Measurements from ENCODE around the gene ATG14. TPM values are rescaled to one million over a fixed set of nuclear protein-coding genes. Genes with fewer than 3 reads are reported as not detected.
"Not testable (repeated sequence)": the region's sequence is repeated elsewhere in the genome, so short reads cannot be mapped to it uniquely, and the experiment has no call there.

ATG14 gene
- polyA plus RNA-seq, 4 donors: 17.9 to 24.8 (median 20.5) TPM

DNA sequence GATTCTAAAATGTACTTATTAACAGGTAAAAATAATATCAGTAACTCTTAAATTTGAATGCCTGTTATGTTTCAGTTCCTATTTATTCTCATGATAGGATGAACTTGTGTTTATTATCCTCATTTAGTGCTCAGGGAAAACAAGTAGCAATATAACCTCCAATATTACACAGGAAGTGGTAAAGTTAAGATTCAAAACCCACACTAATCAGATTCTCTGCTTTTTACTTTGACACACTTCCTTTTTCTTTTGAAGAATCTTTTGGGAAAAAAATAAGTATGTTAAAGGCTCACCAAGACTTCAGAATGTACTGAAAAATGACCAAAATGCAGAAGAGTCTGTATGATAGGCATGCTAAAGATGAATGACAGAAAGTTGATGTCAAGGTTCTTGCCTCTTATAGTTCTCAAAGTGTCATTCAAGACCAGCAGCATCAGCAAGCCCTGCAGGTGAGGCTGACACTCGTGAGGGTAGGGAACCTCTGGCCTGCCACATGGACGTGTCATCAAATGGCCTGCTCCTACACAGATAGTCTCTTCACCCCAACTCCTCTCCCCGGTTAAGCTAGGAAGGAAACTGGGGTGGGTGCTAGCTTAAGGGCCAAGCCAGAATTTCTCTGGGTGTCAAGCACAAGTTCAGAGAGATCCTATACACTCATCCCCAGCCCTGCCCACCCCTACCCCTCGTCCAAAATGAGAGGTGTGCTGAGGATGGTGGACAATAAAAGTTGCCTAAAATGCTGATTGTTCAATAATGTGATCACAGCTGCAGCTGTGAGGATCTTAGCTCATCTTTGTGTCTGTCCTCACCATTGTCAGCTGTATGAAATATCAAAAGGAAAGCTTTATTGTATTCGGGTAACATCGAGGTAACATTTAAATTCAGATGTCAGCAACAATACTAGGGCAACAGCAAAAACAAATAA lies 22.5 kb upstream of the ATG14 start:
- no peak for DNase-seq (ENCODE audit: low read depth in 4 of 4, low spot score in 2 of 4)

DNA sequence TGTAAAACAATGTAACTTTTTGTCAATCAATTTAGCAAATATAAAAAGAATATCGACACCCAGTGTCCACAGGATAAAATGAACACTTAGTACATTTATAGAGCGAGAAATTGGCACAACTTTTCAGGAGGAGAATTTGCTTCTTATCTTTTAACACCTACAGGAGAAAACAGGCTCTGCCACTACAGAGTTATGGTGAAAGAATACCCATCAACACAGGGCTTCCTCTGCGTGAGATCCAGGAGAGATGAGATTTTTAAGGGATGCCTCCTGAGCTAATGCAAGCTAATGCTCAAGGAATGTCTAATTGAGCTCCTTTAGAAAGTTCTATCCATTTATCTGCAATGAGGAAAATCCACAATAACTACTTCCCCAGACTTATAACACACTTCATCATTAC lies 21.0 kb upstream of the ATG14 start:
- no peak for DNase-seq (ENCODE audit: low read depth in 4 of 4, low spot score in 2 of 4)

DNA sequence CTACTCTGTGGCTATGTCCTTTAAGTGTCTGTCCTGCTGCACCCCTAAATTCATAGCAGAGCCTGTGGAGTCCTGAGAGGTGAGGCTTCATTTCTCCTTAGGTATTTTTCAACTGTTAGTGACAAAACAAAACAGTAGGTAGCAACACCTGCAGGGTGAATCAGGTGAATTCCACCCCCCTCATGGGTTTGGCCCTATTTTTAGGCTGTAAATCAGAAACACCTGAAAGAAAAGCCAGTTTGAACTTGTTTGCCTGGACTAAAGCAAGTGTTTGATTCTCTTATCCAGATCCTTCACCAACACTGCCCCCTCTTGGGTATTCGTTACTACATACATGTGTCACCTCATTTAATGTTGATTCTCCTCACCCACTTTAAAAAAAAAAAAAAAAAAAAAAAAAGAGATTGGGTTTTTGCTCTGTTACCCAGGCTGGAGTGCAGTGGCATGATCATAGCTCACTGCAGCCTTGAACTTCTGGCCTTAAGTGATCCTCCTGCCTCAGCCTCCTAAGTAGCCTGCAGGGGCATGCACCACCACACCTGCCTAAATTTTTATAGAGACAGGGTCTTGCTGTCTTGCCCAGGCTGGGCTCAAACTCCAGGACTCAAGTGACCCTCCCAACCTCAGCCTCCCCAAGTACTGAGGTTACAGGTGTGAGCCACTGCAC lies 18.5 kb upstream of the ATG14 start:
- no peak for DNase-seq (ENCODE audit: low read depth in 4 of 4, low spot score in 2 of 4)

DNA sequence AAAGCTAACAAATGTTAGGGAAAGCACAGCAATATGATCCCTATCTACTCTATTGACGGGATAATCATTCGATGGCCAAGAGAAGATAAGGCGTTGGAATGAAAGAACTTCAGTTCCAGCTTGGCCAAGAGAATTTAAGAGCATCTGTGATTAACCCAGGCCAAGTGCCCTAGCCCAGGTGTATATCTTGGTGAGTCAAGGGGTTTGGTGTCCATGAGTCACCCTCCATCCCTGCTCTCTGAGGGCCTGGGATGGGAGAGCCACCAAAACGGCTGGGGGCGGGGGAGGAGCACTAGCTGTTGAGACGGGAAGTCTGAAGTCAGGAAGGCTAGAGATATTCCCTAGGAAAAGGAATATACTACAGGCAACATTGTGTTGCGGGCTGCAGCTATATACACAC lies 15.8 kb upstream of the ATG14 start:
- no peak for DNase-seq (ENCODE audit: low read depth in 4 of 4, low spot score in 2 of 4)

DNA sequence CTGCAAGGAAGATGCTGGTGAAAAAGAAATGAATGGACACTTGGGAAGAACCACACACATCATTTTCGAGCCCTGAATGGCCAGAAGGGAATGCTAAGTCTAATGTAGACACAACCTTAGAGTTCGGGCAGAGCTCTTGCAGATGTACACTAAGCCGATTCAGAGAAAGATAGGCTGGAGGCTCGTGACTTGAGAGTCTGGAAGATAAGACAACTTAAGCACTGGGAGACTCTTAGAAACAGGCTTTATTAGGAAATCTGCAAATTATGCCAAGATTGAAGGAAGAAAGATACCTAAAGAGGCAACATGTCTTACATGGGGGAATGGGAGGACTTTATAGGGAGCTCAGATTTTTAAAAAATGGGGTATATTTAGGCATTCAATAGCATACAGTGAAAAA lies 15.3 kb upstream of the ATG14 start:
- no peak for DNase-seq (ENCODE audit: low read depth in 4 of 4, low spot score in 2 of 4)

DNA sequence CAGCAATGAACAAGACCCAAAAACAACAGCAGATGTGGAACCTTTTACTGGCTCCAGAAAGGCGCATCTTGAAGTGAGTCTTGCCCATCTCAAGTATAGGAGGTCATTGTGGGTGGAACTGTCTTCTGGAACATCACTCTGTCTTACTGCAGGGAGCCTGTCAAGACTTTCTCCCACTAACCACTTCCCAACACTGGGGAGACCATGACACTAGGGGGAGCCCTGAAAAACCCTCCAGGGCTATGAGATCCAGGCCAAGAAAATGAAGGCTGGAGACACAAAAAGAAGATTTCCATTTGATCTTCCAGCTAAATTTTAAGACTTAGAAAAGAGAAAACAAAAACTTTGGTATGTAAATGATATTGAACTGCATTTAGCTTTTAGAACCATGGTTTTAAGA lies 13.5 kb upstream of the ATG14 start:
- DNase-seq (ENCODE audit: low read depth in 4 of 4, low spot score in 2 of 4): no peak

DNA sequence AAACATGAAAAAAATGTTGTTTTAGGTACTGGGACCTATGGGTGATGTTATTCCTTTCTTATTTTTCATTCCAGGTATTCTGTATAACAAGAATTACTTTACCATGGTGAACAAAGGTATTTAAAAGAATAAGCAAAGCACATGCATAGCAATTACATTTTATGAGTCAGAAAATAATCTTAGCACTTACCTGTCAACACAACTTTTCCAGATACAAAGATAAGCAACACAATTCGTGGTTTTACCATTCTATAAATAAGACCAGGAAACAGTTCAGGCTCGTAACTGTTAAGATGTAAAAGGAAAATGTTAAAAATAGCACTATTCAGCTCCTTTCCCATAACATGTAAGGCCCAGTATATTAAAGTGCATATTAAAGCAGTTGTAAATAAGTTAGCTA lies 12.3 kb upstream of the ATG14 start:
- no peak for DNase-seq (ENCODE audit: low read depth in 4 of 4, low spot score in 2 of 4)

DNA sequence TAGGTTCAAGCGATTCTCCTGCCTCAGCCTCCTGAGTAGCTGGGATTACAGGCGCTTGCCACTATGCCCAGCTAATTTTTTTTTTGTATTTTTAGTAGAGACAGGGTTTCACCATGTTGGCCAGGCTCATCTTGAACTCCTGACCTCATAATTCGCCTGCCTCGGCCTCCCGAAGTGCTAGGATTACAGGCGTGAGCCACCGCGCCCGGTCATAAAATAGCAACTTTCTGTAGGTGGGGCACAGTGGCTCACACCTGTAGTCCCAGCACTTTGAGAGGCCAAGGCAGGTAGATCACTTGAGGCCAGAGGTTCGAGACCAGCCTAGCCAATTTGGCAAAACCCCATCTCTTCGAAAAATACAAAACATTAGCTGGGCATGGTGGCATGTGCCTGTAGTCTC lies 10.7 kb upstream of the ATG14 start:
- DNase-seq (ENCODE audit: low read depth in 4 of 4, low spot score in 2 of 4): not testable (repeated sequence)

DNA sequence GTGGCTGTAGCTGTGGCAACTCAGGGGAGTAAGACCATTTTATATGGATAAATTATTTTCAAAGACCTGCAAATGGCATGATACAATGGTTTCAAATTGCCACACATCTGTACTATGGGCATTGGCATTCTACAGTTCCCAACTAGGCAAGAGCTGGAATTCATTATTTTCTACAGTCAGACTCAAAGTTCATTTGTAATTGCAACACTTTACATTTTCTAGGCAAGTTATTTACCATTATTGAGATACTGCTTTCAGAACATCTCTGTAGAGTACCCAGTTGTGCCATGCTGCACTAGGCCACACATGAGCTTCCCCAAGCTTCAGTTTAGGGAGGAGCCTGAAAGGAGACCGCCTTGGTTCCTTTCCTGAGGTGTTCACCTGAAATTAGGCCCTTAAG lies 8.0 kb upstream of the ATG14 start:
- no peak for DNase-seq (ENCODE audit: low read depth in 4 of 4, low spot score in 2 of 4)

DNA sequence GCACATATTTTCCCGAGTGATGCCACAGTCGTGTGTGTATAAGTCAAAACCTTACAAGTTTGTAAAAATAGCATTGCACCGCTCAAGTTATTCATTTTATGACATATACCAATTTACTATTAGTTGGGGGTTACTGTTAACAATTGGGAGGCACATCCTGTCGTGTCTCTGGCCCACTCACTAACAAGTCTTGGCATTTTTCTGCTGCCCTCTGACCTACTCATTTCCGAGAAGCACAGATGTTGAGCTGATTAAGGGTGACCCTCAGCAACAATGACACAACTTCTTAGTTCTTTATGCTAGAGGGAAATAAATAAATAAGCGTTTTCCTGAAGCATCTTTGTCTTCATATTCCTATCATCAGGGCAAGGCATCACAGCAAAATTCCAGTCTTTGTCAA lies 6.8 kb upstream of the ATG14 start:
- no peak for DNase-seq (ENCODE audit: low read depth in 4 of 4, low spot score in 2 of 4)

DNA sequence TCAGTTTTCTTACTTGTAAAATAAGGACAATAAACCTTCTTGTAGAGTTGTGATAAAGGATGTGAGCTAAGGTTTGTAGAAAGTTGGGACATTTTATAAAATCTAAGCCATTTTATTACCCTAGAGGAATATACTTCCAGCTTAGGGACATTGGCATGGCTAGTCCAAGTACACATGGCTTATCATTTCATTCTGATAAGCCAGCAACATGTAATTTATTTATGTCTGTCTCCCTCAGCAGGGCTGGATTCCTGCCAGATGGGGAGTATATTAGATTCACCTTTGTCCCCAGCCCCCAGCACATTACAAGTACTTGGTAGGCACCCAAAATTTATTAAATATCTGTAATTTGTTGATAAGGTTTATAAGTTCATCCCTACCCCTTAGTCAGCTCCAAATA lies 6.3 kb upstream of the ATG14 start:
- no peak for DNase-seq (ENCODE audit: low read depth in 4 of 4, low spot score in 2 of 4)

DNA sequence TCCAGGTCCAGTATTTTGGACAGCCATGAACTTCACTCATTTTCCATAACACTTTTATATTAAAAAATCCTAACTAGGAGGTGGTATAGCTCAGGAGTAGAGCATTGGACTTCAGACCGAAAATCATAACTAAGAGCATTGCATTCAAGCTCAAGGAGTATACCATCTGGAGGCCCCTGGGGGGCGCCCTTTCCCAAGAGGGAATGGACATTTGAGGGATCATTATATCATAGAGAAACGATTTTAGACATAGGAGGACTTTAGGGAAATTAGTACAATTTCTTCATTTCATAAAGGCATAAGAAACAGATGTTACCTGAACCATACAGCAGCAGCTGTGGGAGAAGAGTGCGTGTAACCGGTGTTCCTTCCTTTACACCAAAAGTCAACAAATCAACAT lies 5.2 kb upstream of the ATG14 start:
- no peak for DNase-seq (ENCODE audit: low read depth in 4 of 4, low spot score in 2 of 4)

DNA sequence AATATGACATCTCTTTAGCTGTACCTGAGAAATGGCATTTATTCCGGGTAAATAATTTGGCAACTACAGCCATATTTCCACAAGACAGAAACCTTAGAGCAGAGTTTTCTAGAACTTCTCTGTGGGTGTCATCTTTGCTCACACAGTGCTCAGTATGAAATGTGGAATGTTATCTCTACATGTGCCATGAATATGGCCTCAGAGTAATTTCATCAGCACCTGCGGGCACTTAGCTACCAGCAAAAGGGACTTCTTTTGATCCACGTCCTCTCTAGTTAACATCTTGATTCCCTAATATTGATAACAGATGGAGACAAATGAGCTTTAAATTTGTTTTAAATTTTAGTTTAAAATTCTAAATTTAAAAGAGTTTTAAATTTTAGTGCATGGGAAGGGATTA lies 2.9 kb upstream of the ATG14 start:
- DNase-seq (ENCODE audit: low read depth in 4 of 4, low spot score in 2 of 4): no peak

DNA sequence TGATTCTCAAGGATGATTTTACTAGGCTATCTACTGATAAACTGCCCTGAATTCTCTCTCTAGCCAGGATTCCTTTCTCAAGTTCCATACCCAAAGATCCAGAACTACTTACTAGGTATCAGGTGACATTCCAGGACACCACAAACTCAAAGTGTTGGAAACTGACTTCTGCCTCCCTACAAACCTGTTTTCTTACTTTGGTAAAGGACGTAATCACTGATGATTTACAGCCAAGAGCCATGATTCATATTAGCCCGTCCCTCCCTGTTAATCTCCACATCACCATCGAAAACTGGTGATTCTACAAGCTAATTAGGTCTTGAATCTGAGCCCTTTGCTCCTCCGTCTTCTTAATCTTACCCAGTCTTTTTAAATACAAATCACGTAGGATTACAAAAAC lies 1.0 kb upstream of the ATG14 start:
- no peak for DNase-seq (ENCODE audit: low read depth in 4 of 4, low spot score in 2 of 4)

DNA sequence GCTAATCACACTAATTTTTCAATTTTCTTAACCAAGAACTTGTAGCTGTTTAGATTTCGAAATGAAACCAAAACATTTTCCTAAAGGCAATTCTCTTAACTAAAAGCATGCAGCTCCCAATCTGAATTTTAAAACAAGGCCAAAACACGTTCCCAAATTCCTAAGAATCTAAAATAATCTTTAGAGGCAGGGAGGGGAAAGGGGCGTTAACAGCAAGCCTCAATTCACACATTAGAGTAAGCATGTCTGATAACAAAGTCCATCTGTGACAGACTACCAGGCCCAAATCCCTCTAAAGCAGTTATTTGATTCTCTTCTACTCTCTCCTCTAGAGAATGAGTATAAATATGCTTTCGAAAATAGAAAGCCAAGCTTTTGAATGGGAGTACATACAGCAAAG lies 754 bp downstream of the ATG14 start:
- DNase-seq (ENCODE audit: low read depth in 4 of 4, low spot score in 2 of 4): no peak

DNA sequence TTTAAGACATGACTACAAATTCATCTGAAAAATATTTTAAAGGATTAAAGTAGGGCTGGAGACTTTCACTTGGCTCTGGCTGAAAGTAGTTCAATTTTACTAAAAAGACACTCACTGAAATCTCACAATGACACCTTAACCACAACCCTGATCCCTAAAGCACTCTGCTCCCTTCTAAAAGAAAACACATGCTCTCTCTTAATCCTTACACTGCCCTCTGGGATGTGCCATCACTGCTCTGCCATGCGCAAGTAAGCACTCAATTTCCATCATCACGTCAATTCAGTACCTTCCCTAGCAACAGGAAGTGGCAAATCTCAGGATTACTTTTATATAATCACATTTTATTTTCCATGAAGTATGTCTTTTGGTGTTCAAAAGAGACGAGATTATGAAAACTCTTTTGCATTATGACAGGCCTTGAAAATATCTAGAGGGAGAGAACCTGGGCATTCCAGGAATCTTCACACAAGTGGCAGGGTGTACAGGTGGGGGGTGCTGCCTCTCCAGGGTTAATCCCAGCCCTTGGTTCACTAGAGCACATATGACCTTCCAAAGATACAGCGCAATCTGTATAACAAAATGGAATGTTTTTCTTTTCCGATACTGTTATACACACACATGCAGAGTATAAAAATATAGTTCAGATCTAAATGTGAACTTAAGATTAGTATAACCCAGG lies 7.3 kb downstream of the ATG14 start:
- no peak for DNase-seq (ENCODE audit: low read depth in 4 of 4, low spot score in 2 of 4)

DNA sequence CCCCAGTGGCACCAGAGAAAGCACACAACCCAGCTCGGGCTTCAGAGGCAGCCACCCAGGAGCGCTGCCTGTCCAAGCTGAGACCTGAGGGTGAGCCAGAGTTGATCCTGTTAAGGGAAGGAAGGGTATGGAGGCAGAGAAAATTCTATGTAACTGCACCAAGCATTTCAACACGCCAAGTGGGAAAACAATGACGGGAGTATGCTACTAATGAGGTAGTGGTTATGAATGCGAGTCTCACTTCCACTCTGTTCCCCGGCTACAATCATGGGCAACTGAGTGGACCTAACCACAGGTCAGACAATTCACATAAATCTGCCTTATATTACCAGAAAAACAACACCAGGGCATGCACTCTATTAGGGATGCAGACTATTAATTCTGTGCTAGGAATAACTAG lies 9.9 kb downstream of the ATG14 start:
- DNase-seq (ENCODE audit: low read depth in 4 of 4, low spot score in 2 of 4): no peak

DNA sequence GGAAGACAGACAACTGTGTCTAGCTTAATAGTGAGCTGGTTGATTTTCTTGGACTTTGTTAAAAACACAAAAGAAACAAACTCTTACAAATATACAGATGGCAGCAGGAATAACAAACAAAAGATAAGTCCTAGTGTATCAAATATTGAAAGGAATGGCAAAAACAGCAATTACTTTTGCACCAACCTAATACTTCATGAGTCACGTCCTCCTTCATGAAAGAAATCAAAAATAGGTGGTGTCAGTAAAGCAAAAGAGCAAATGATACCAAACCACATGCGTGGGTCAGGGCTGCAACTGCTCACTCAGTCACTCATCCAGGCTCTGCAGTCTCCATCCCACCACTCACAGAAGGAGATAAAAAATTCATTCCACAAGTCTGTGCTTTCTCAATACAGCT lies 11.8 kb downstream of the ATG14 start:
- DNase-seq (ENCODE audit: low read depth in 4 of 4, low spot score in 2 of 4): no peak

DNA sequence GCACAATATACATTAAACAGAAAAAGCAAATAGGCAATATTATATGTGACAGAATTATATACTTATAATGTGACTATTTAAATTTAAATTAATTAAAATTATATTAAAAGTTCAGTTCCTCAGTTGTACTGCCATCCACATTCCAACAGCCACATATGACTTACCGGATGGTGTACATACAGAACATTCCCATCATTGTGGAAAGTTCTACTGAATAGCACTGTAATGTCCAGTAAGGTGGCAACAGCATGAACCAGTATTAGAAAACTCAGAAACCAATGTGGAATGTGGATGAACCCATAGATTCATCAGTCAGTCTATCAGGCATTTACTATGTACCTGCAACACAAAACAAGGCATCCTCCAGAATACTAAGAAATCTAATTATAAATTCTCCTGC lies 12.4 kb downstream of the ATG14 start:
- DNase-seq (ENCODE audit: low read depth in 4 of 4, low spot score in 2 of 4): no peak

DNA sequence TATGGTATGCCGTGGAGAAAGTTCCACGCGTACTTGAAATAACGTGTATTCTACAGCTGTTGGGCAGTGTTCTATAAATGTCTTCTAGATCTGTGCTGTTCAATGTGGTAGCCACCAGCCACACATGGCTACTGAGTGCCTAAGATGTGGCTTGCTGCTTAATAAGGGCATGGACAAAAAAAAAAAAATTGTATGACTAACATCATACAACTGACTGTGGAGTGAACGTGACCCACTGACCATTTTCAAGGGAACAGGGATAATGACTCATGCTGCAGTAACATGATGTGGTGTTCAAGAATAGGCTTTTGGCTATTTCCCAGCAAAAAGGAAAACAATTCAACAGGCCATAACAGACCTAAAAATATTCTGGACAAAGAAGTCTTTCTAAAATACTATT lies 13.0 kb downstream of the ATG14 start:
- no peak for DNase-seq (ENCODE audit: low read depth in 4 of 4, low spot score in 2 of 4)

DNA sequence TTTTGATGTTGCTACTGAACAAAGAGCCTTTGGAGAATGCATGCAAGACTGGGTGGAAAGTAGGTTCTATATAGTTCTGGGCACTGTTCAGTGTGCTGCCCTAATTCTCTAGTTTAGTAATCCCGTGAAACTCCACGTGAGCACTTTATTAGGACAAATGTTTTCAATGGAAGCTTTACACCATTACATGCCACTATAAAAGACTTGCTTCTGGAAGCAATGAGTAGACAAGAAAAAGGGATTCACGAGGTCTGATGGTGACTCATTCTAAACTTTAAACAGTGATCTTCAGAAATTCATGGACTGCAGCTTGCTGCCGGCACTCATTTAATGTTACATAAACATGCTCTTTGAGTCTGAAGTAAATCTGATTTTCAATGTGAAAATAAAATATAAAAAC lies 22.3 kb downstream of the ATG14 start:
- DNase-seq (ENCODE audit: low read depth in 4 of 4, low spot score in 2 of 4): no peak

DNA sequence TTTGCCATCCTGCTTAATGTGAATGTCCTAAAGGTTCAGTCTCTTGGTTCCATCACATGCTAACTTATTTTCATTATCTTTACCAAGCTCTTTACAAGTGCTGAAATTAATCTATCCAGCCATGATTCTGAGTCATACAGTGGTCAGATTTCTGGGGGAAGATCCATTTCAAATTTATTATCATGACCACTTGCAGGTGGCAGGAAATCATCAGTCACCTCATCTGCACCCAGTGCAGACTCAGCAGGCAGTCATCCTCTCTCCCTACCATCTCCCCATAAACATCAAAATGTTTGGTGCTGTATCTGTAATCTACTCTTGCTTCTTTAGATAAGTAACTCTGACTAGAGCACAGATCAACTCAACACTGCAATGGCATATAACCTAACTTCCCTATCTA lies 23.5 kb downstream of the ATG14 start:
- DNase-seq (ENCODE audit: low read depth in 4 of 4, low spot score in 2 of 4): no peak

Data from left renal cortex interstitium (tissue), 4 donors.